HG03469 (cell line): ENCODE measurements around the gene SPEF1.

Source experiments
- ATAC-seq: cut with Tn5 transposase; IDR thresholded peaks from one replicate; pipeline ENCODE4 v1.9.1; 2021; ENCODE audit warnings: mild to moderate bottlenecking, moderate library complexity, moderate number of reproducible peaks; ENCODE audit not compliant: unreplicated experiment

SPEF1 gene

DNA sequence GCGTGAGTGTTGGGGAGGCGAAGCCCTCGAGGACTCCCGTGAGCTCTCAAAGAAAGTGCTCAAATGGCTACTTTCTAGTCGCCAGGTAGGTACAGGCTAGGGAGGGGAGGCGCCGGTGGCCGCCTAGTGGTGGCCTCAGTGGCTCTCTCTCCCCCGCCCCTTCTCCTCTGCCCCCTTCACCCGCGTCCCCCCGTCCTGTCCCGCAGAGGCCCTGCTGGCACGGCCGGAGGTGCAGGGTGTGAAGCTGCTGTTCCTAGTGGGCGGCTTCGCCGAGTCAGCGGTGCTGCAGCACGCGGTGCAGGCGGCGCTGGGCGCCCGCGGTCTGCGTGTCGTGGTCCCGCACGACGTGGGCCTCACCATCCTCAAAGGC lies 30.0 kb downstream of the SPEF1 start:
- no peak for ATAC-seq

DNA sequence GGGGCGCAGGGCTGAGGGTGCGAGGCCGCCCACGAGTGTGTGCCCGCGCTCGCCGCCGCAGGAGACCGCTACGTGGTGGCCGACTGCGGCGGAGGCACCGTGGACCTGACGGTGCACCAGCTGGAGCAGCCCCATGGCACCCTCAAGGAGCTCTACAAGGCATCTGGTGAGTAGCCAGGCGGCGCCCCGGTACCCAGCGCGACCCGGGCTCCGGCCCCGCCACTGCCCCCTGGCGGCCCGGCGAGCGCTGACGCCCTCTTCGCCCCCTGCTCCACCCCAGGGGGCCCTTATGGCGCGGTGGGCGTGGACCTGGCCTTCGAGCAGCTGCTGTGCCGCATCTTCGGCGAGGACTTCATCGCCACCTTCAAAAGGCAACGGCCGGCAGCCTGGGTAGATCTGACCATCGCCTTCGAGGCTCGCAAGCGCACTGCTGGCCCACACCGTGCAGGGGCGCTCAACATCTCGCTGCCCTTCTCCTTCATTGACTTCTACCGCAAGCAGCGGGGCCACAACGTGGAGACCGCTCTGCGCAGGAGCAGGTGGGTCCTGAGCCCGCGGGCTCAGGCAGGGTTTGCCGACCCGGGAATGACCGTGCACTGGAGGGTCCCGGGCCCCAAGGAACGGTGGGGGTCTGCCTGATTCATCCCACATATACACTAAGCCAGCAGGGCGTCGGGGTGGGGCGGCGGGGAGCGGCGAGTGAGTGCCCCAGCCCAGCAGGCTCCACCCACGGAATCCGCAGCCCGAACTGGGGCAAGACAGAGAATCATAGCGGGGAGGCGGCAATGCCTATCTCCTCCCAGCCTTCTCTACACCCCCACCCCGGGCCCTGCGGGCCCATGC lies 31.3 kb downstream of the SPEF1 start:
- no peak for ATAC-seq

- ATAC-seq: no peak
Observed at GRCh38 chr20:3749087-3749688, 32.1 kb downstream of the SPEF1 start.

GRCh38 chr20:3748073-3748472 lies 33.2 kb downstream of the SPEF1 start:
- no peak for ATAC-seq

GRCh38 chr20:3747471-3747870 lies 33.8 kb downstream of the SPEF1 start:
- no peak for ATAC-seq

DNA sequence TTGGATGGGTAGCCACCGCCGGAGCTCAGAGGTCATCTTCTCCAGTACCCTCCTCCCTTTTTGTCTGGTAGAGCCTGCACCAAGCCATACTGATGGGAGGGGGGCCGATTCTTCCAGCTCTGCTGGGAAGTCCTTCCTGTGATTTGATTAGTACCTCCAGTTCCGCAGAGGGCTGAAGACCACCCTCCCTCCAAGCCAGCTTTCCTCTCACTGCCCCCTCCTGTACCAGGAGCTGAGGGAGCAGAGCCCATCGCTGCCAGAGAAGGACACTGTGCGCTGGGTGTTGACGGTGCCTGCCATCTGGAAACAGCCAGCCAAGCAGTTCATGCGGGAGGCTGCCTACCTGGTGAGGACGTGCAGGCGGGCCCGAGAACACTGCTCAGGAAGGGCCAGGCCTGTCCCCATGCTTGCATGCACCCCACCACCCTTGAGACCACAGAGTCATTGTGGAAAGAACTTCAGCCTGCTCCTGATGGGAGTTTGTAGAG lies 35.5 kb downstream of the SPEF1 start:
- no peak for ATAC-seq

DNA sequence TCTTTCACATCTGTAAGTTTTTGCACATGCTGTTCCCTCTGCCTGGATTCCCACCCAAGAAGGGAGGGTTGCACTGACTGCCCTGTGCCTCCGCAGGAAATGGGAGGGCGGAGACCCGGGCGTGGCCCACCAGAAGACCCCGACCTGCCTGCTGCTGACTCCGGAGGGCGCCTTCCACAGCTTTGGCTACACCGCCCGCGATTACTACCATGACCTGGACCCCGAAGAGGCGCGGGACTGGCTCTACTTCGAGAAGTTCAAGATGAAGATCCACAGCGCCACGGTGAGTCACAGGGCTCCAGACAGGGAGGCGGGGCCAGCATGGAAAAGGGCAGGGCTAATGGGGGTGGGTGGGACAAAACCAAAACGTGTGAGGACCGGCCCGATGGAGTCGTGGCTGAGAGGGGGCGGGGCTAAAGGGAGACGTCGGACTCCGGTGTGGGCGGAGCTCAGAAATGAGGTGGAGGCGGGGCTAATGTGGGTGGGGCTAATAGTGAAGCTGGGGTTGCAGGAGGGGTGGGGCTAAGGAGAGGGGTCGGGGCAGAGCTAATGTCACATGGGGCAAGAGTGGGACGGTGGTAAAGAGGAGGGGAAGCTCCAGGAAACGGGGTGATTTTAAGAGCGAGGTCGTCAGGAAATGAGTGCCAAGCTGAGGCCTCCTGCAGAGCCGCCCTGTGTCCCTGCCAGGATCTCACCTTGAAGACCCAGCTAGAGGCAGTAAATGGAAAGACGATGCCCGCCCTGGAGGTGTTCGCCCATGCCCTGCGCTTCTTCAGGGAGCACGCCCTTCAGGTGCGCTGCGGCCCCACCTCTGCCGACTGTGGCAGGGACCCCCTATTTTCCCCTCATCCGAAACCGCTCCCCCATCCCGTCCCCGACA lies 36.2 kb downstream of the SPEF1 start:
- no peak for ATAC-seq

DNA sequence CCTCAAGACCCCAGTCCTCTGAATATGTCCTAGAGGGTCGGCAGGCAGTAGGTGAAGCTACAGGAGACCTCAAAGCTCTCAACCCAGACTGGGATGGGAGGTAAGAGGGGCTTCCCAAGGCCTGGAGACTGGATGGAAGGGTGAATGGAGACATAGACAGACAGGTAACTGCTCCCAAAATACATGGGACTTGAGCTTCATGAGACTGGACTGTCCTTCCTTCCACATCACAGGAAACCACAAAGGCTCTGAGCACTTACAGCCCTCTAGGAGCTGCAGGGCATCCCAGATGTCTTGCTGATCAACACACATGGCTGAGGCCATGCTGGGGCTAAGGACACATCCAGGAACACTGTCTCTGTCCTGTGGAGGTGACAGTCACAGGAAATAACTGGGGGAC lies 37.2 kb downstream of the SPEF1 start:
- no peak for ATAC-seq

- ATAC-seq: no peak
Observed at GRCh38 chr20:3743251-3743650, 38.0 kb downstream of the SPEF1 start.

GRCh38 chr20:3741836-3742458 lies 39.3 kb downstream of the SPEF1 start:
- no peak for ATAC-seq

- ATAC-seq: no peak
Observed at GRCh38 chr20:3740615-3741301, 40.5 kb downstream of the SPEF1 start.

DNA sequence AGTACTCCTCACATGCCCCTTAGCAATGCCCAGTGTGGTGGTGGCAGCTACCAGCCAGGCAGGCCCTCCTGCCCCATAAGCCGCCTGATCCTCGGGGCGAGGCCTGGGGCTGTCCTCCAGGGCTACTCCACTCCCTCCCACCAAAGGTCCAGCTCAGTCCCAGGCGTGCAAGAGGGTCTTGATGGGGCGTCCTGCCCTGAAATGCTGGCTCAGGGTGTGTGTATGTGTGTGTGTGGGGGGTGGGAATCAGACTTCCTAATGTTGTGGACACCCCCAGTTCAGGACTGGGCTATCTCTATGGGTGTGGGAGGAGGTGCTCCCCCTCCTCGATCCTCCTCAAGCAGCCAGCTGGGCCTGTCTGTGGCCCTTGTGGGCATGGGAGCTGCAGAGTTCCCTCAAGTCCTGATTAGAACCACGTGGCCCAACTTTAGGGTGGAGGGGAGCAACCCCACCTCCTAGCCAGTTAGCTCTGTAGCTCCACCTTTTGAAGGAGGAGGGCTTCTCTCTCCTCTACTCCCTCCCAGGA lies 41.3 kb downstream of the SPEF1 start:
- no peak for ATAC-seq

GRCh38 chr20:3739054-3739925 lies 42.0 kb downstream of the SPEF1 start:
- no peak for ATAC-seq

- no peak for ATAC-seq
Observed at GRCh38 chr20:3738111-3739053, 42.9 kb downstream of the SPEF1 start.

GRCh38 chr20:3735768-3736167 lies 45.5 kb downstream of the SPEF1 start:
- no peak for ATAC-seq

GRCh38 chr20:3734111-3734843 lies 47.0 kb downstream of the SPEF1 start:
- ATAC-seq: no peak
